ENCODE results near the gene PLA2G4D.

GRCh38 chr15:42130246-42130986, 36.1 kb upstream of the PLA2G4D start:
- TF ChIP-seq CTCF (IDR thresholded peaks at IDR 0.05), result no peak
- TF ChIP-seq POLR2A (IDR thresholded peaks at IDR 0.05), result no peak
